WI38 (cell line): ENCODE measurements around the gene HAUS8.

Experiments used
- H3K4me3 ChIP-seq: 2 replicates; pipeline ENCODE4 v1.5.1; 2011; ENCODE audit warnings: low read depth, mild to moderate bottlenecking, control low read depth, low read length
- TF ChIP-seq, protein P1 (sequence below): IDR thresholded peaks from 2 replicates; pipeline ENCODE4 v1.5.1; 2012; ENCODE audit warnings: low read depth, mild to moderate bottlenecking, control low read depth, low read length

HAUS8 gene

GRCh38 chr19:17045907-17046502 is 29.2 kb downstream of the HAUS8 start:
- TF ChIP-seq, protein P1, sequence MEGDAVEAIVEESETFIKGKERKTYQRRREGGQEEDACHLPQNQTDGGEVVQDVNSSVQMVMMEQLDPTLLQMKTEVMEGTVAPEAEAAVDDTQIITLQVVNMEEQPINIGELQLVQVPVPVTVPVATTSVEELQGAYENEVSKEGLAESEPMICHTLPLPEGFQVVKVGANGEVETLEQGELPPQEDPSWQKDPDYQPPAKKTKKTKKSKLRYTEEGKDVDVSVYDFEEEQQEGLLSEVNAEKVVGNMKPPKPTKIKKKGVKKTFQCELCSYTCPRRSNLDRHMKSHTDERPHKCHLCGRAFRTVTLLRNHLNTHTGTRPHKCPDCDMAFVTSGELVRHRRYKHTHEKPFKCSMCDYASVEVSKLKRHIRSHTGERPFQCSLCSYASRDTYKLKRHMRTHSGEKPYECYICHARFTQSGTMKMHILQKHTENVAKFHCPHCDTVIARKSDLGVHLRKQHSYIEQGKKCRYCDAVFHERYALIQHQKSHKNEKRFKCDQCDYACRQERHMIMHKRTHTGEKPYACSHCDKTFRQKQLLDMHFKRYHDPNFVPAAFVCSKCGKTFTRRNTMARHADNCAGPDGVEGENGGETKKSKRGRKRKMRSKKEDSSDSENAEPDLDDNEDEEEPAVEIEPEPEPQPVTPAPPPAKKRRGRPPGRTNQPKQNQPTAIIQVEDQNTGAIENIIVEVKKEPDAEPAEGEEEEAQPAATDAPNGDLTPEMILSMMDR = no peak
- H3K4me3 ChIP-seq = no peak overlapping the region

GRCh38 chr19:17043744-17044143 is 31.5 kb downstream of the HAUS8 start:
- TF ChIP-seq, protein P1 = no peak

DNA sequence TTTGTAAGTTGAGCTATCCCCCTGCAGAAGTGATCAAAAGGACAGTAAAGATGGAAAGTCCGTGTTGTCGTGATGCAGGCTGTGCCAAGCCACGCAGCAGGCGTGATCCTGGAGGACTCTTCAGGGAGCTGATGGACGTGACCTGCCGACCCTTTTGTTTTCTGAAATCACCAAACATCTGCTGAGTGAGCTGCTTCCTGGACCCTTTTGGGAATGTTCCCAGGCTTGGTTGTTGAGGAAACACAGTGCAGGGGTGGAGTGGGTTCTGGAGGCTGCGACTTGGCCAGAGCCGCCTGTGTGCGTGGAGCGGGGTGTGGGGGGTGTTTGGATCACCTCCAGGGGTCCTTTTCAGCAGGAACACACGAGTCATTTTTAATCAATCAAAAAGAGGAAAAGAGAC is 33.3 kb downstream of the HAUS8 start:
- TF ChIP-seq, protein P1 = no peak
- H3K4me3 ChIP-seq = no peak overlapping the region

More at GRCh38 chr19:17043744-17044143, 31.5 kb downstream of the HAUS8 start:
- H3K4me3 ChIP-seq = no peak overlapping the region

GRCh38 chr19:17037966-17038500 is 37.2 kb downstream of the HAUS8 start:
- H3K4me3 ChIP-seq = no peak overlapping the region
- TF ChIP-seq, protein P1 = no peak

DNA sequence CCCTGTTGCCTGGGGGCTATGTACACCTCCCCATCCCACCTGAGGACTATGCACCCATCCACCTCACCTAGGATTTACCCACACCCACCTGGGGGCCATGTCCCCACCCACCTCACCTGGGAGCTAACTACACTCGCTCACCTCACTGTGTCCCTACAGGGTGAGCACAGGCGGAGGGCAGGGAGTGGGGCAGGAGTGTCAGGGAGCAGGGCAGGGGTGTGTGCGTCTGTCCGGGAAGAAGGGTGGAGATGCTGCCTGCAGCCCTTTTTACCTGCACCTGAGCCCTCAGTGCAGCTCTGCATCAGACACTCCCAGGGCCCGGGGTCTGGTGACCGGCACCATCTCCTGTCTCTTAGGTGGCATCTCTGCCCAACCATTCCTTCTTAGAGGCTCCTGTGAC is 38.1 kb downstream of the HAUS8 start:
- TF ChIP-seq, protein P1 = no peak
- no peak overlapping the region for H3K4me3 ChIP-seq

DNA sequence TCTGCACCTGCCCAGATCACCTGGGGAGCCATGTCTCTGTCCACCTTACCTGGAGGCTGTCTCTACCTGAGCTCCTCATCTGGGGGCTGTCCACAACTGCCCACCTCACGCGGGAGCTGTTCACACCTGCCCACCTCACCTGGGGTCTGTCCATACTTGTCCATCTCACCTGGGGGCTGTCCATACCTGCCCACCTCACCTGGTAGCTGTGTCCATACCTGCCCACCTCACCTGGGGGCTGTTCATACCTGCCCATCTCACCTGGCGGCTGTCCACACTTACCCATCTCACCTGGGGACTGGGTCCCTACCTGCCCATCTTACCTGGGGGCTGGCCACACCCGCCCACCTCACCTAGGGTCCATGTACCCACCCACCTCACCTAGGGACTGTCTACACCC is 38.6 kb downstream of the HAUS8 start:
- TF ChIP-seq, protein P1 = no peak
- H3K4me3 ChIP-seq = no peak overlapping the region

- TF ChIP-seq, protein P1 = no peak
- no peak overlapping the region for H3K4me3 ChIP-seq
Observed at GRCh38 chr19:17035842-17036424, 39.3 kb downstream of the HAUS8 start.
